Stimulated activated CD4-positive, alpha-beta T cell treated with anti-CD3 and anti-CD28 coated beads, Interleukin-15, amount 100 ng/mL, for 48 hours (primary cell): ENCODE results near the gene PRR20G.
"Not testable (repeated sequence)": the region's sequence is repeated elsewhere in the genome, so short reads cannot be mapped to it uniquely, and the experiment has no call there.

Experiments
- DNase-seq, 2 donors: peaks; one replicate each; pipeline ENCODE4 v3.0.0-alpha.2; 2020; ENCODE audit warnings: low read depth in 2 of 2

PRR20G gene

DNA sequence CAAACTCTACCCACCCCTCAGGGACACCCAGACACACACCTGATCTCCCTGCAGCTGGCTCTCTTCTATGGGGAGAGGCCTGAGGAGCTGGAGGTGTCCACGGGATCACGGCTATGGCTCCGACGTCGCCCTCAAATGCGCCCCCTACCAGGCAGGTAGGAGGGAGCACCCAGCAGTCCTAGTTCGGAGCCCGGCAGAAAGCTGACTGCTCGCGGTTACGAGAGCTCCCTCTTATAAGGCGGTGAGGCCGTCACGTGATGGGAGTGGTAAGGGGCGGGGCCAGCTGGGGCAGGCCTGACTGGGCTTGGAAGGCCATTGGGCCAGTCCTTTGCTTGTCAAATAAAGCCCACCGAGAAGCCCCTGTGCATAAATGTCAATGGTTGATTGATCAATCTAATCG, at the start of gene PRR20G:
TSS of gene PRR20G (minus strand) at position 207 of the 400 bp plus-strand sequence. CDS start 681 bp downstream, outside the sequence.
- DNase-seq = no peak

DNA sequence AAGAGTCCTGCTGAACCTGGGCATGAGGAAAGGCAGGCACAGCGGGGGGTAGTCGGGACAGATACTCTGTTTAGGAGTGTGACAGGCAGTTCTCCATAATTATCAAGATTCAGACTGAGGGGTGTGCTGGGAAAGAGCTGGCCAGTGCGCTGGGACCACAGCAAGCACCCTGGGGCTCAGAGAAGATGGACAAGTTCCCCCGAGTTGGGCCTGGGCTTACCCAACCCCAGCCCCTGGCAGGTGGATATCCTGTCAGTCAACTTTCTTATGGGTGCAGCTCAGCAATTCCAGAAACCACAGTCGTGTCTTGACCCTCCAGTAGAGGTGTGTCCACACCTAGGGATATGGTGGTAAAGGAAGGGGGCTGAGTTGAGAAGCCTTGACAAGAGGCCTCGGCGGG, 49.2 kb upstream of the PRR20G start:
- DNase-seq = no peak

GRCh38 chr3:127336101-127336500, 48.3 kb upstream of the PRR20G start:
- DNase-seq = no peak

DNA sequence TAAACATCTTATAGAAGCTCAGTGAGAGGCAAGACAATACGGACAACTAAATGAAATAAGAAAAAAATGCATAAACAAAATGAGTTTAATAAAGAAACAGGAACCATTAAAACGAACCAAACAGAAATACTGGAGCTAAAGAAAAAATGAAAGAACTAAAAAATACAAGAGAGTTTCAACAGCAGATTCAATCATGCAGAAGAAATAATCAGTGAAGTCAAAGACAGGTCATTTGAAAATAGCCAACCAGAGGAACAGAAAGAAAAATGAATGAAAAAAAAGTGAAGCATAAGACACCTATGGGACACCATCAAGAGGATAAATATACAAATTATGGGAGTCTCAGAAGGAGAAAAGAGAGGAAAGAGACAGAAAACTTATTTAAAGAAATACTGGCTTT, 42.5 kb upstream of the PRR20G start:
- no peak for DNase-seq

DNA sequence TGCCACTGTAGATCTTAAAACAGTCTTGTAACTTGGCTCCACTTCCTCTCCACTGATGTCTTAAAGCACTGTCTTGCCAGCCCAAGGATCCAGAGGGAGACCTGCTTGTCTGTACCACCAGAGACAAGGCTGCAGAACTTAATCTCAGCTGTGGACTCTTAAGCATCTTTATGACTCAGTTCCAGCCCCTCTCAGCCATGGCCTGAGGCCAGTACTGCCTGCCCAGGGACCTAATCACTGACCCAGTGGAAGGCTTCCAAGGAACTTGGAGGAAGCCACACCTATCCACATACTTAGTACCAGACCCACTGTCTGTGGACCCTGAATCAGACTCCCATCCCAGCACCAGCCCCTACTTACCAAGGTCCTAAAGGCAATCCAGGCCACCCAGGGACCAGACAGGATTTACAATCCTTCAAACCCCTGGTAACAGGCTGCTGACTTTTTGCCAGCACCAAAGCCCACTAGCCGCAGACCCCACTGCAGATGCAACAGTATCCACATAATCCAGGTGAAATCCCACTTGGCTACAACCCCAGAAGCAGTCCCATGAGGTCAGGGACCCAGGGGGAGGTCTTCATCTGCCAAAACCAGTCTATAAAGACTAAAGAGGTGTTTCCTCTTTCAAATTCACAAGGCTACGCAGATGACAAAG, 41.9 kb upstream of the PRR20G start:
- no peak for DNase-seq

DNA sequence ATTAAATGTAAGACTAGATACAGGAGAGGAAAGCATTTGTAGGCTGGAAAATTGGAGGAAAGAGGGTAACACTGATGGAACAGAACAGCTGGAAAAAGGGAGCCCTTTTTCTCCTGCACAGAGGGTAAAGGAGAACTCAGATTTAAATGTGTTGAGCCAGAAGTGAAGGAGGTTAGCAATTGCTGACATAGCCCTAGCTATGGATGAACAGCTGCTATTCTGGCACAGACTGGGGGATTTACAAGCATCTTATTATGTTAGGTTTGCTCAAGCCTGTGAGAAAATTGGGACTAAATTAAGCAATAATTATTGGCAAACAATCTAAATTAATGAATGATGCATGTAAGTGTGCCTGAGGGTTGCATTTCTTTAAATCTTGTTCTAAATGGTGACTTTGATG, 40.6 kb upstream of the PRR20G start:
- DNase-seq = no peak

DNA sequence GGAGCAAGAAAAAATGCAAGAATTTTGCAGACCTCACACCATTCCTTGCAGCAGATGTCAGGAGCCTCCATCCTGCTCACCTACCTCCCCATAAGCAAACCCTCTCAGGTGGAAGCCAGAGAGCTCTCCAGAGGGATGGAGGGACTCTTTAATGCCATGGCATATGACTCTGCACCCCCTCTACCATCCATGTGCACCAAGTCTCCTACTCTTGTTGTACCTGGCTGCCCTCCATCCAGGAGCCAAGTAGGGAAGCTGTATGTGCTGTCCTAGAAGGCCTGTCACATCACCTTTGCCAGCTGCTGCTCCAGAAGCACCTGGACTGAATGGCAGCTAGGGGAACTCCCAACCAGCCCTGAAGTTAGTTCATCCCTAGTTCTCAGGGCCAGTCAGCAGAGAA, 38.5 kb upstream of the PRR20G start:
- DNase-seq = no peak

- no peak for DNase-seq
Measured at GRCh38 chr3:127325629-127325961, 37.7 kb upstream of the PRR20G start.

DNA sequence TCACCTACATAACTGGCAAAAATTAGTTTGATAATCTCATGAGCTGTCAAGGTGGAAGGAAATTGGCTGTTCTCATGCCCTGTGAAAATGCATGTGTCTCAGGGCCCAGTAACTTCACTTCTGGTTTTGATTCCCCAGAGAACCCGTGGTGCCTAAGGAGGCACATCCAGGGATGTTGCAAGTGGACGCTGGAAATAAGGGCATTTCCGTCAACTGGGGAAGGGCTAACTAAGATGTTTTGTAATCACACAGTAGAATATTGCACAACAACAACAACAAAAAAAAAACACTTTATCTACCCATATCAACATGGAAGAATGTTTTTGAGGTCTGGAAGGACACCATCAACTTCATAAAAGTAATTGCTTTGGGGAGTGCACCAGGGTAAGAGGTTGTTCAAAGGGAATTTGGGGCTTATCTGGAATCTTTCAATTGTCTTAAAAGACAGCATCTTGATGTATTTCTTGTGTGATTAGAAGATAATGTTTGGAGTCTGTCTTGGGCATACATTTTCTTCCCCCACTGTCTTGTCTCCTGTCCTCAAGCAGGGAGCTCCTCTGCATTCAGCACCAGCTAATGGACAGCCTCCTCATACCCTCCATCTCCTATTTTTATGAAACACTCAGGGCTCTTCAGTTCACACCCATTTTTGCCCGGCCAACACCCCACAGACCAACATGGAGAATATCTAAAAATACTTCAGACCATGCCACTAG, 37.2 kb upstream of the PRR20G start:
- no peak for DNase-seq

GRCh38 chr3:127324076-127324475, 36.2 kb upstream of the PRR20G start:
- DNase-seq = no peak

GRCh38 chr3:127323581-127323980, 35.7 kb upstream of the PRR20G start:
- no peak for DNase-seq

DNA sequence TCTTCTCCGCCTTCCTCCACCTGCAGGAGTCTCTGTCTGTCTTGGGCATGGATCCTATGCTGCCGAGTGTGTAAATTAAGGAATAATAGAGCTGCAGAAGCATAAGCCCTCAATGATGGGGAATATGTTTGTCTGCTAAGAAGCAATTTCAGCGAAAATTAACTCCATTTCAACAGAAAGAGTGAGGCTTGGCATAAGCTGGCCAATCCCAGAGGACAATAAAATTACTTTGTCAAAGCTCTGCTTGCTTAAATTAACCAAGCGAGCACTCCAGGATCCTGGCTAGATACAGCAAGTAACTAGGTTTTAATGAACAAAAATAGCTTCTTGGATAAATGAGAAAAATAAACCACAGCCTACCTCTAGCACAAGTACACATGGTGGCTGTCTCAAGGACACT, 33.5 kb upstream of the PRR20G start:
- DNase-seq = no peak

GRCh38 chr3:127320529-127321121, 32.8 kb upstream of the PRR20G start:
- no peak for DNase-seq

GRCh38 chr3:127316685-127317084, 28.8 kb upstream of the PRR20G start:
- no peak for DNase-seq

- no peak for DNase-seq
Measured at GRCh38 chr3:127312818-127313217, 25.0 kb upstream of the PRR20G start.

DNA sequence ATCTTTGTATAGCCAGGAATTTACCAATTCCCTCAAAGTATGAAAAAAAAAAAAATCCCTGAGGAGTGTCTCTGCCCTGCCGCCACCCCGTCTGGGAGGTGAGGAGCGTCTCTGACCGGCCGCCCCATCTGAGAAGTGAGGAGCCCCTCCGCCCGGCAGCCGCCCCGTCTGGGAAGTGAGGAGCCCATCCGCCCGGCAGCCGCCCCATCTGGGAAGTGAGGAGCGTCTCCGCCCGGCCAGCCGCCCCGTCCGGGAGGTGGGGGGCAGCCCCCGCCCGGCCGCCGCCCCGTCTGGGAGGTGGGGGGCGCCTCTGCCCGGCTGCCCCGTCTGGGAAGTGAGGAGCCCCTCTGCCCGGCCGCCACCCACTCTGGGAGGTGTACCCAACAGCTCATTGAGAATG, 21.0 kb upstream of the PRR20G start:
- DNase-seq = not testable (repeated sequence)

- no peak for DNase-seq
Measured at GRCh38 chr3:127307916-127308315, 20.1 kb upstream of the PRR20G start.

DNA sequence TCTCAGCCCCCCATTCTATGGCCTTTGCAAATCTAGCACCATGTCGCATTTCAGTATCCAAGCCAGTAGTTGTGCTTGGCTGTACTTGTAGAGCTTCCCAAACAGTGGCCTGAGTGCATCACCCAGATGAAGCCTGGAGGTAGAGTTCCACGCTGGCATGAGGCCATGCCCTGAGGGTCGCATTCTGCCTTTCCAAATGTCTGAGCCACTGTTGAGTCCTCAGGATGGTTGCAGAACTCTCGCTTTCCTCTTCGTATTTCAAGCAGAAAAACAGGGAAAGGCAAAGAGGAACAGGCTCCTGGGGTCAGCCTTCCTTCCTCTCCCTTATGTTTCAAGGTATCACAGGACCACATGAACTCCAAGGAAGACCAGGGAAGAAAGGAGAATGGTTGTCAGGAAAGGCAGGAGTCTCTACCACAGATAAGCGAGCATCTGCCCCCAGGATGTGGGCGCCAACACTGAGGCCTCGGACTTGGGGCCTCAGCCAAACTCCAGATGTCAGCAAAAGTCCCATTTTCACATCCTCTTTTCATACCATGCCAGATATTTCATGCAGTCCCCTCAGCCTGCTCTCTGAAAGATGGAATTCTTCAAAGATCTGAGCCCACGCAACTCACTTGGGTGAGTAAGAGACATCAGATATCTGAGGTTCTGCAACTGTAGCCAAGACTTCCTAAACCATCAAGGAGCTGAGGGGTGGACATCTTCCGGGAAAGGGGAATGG, 19.4 kb upstream of the PRR20G start:
- DNase-seq = no peak

DNA sequence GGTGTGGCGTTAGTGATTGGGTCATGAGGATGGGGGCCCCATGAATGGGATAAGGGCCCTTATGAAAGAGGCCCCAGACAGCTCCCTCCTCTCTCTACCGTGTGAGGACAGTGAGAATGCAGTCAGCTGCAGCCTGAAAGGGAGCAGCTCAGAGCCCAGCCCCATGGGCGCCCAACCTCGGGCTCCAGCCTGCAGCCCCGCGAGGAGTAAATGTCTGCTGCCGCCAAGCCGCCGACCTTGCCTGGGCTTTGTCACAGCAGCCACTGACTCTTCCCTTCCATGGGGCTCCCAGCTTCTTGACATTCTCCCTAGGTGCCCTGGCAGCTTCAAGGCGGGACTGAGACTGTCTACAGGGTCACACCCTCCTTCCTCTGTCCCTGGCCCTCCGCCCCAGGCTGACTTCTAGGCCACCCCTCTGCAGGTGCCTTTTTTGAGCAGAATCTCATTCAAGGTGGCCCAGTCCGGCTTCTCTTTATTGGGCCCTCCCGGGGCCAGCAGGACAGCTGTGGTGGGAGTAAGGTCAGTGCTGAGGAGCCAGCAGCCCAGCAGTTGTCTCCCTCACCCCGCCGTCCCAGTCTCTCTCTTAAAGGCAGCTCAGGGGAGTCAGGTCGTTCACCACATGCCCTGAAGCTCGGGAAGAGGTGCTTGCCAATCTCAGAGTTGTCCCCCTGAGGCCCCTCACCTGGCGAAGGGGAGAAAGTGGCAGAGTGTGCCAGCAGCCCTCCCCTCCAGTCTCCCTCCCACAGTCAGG, 18.7 kb upstream of the PRR20G start:
- DNase-seq = no peak

DNA sequence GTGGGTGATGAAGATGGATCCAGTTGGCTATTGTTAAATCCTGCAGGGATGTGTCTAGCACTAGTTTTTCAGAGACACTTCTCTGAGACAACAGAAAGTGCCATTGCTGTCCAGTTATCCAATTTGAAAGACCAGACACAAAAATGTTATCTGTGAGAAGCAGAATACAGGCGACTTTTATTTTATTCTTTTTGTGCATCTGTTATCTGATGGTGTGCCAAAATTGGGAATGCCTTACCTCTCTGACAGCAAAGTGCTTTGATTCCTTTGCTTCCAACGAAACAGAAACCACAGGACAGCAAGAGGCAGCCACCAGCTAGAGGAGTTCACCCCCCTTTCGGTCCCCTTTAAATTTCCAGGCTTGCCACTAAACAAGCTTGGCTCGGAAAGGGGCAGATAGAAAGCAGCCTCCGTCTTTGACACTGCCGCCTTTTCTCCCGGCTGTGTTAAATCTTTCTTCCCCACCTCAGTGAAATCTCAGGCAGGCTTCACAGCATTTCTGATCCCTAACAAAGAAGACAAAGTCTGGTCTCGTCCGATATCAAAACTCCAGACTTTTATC, 17.7 kb upstream of the PRR20G start:
- DNase-seq = no peak

DNA sequence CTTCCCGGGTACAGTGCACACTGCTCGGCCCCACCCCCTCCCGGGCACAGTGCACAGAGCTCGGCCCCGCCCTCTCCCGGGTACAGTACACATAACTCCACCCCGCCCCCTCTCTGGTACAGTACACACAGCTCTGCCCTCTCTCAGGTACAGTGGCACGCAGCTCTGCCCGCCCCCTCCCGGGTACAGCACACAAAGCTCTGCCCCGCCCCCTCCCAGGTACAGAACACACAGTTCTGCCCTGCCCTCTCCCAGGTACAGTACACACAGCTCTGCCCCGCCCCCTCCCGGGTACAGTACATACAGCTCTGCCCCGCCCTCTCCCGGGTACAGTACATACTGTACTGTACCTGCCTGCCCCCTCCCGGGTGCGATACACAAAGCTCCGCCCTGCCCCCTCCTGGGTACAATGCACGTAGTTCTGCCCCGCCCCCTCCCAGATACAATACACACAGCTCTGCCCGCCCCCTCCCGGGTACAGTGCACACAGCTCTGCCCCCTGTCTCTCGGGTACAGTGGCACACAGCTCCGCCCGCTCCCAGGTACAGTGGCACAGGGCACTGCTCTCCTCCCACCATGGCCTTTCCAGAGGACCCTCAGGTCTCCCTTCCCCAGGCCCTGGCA, 16.4 kb upstream of the PRR20G start:
- no peak for DNase-seq
